Measurements from ENCODE around the gene DNASE1L1. TPM values are rescaled to one million over a fixed set of nuclear protein-coding genes. Genes with fewer than 3 reads are reported as not detected.

DNASE1L1 gene
- polyA plus RNA-seq, 5 donors, result 9.3 to 12.4 (median 10.5) TPM

DNA sequence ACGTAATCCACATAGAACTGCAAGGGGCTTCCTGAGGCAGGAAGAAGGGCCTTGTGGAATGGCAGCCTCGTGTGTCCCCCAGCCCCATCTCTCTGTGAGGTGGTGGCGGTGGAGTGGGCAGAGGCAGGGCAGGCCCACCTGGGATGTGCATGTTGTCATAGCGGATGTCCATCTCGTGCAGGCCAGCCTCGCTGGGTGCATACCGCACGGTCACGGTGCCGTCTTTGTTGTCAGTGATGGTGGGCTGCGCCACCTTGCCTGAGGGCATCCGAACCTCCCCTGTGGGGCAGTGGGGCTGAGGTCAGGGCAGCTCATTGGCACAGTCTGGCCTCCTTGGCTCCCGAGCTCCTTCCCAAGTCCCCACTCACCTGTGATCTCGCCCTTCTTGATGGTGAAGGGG, 55.0 kb downstream of the DNASE1L1 start:
- no peak for DNase-seq

DNA sequence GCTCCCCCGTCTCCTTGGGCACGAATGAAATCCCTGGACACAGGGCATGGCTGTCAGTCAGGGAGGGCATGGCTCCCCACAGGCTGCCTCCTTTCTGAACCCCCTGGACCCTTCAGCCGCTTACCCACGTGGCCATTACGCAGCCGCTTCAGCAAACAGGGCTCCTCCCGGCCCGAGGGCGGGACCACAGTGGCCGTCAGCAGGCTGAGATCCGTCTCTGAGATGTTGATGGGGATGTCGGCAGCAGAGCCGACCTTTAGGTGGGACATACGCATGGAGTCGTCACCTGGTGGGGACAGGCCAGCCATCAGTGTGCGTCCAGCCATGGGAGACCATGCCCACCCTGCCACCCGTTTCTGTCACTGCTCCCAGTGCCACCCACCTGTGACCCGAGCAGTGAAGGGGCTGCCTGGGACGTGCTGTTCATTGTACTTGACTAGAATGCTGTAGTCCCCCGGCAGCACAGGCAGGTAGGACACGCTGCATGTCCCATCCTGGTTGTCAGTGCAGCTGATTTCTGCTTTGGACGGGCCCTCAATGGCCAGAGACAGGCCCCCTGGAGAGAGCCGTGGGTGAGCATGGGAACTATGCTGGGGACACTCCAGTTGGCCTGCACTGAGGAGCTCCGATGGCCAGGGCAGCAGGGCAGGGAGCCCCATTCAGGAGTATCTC, 55.7 kb downstream of the DNASE1L1 start:
- DNase-seq, result no peak

DNA sequence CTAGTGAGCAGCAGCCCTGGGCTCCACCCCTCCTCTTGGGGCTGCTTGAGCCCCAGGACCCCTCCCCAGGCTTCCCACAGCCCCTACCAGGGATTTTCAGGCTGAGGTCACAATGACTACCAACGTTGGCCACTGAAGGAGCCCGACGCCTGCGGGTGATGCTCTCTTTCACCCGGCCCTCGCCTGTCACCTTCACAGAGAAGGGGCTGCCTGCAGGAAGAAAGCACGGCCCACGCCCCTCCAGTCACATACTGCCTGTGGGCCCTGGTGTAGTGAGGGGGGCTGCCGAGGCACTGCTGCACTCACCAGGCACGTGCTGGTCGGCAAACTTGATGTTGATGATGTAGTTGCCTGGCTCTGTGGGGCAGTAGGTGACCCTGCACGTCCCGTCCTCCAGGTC, 56.6 kb downstream of the DNASE1L1 start:
- no peak for DNase-seq

DNA sequence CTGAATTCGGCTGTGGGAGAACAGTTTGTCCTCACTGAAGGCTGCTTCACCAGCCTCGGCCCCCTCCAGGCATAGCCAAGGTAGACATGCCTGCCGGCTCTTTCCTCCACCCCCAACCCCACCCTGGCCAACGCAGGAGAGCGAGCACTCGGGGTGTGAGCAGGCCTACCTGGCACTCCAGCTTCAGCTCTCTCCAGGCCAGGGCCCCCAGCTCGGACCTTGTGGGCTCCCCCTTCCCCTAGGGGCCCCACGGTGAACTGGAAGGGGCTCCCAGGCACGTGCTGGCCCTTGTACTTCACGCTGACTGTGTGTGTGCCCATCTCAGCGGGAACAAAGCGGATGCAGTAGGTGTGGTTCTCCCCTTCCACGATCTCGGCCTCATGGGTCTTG, 57.0 kb downstream of the DNASE1L1 start:
- DNase-seq, result no peak

Other genes with a start within 250 kb of the DNASE1L1 start
- not detected for gene OPN1MW, start 226.7 kb downstream of the DNASE1L1 start, polyA plus RNA-seq (ENCODE audit: insufficient read depth in 1 of 5, insufficient read length in 5 of 5, low replicate concordance in 1 of 5)
- not detected for gene OPN1MW2, start 189.5 kb downstream of the DNASE1L1 start, polyA plus RNA-seq (ENCODE audit: insufficient read depth in 1 of 5, insufficient read length in 5 of 5, low replicate concordance in 1 of 5)
- not detected for gene OPN1MW3, start 151.7 kb downstream of the DNASE1L1 start, polyA plus RNA-seq (ENCODE audit: insufficient read depth in 1 of 5, insufficient read length in 5 of 5, low replicate concordance in 1 of 5)
- gene TEX28, start 114.1 kb downstream of the DNASE1L1 start, polyA plus RNA-seq (ENCODE audit: insufficient read depth in 1 of 5, insufficient read length in 5 of 5, low replicate concordance in 1 of 5), result not detected
- under 1 TPM; 0.28 to 0.37 (median 0.30) TPM for gene TKTL1, start 113.5 kb downstream of the DNASE1L1 start, polyA plus RNA-seq (ENCODE audit: insufficient read depth in 1 of 5, insufficient read length in 5 of 5, low replicate concordance in 1 of 5)
- gene FLNA, start 34.6 kb downstream of the DNASE1L1 start, polyA plus RNA-seq (ENCODE audit: insufficient read depth in 1 of 5, insufficient read length in 5 of 5, low replicate concordance in 1 of 5), result 100 to 1,000 TPM; 349 to 757 (median 422) TPM
- gene EMD, start 30.0 kb downstream of the DNASE1L1 start, polyA plus RNA-seq (ENCODE audit: insufficient read depth in 1 of 5, insufficient read length in 5 of 5, low replicate concordance in 1 of 5), result 10 to 100 TPM; 52.8 to 84.2 (median 63.9) TPM
- 1,000 to 10,000 TPM; 4,389 to 5,989 (median 4,777) TPM for gene RPL10, start 10.9 kb downstream of the DNASE1L1 start, polyA plus RNA-seq (ENCODE audit: insufficient read depth in 1 of 5, insufficient read length in 5 of 5, low replicate concordance in 1 of 5)
- gene TAFAZZIN, start 2.3 kb upstream of the DNASE1L1 start, polyA plus RNA-seq (ENCODE audit: insufficient read depth in 1 of 5, insufficient read length in 5 of 5, low replicate concordance in 1 of 5), result 10 to 100 TPM; 31.1 to 44.8 (median 37.6) TPM
- 100 to 1,000 TPM in 2 of 5 donors, 10 to 100 TPM in 3; 79.5 to 109 (median 96.3) TPM for gene ATP6AP1, start 19.4 kb upstream of the DNASE1L1 start, polyA plus RNA-seq (ENCODE audit: insufficient read depth in 1 of 5, insufficient read length in 5 of 5, low replicate concordance in 1 of 5)
- 100 to 1,000 TPM; 108 to 164 (median 142) TPM for gene GDI1, start 27.9 kb upstream of the DNASE1L1 start, polyA plus RNA-seq (ENCODE audit: insufficient read depth in 1 of 5, insufficient read length in 5 of 5, low replicate concordance in 1 of 5)
- 10 to 100 TPM; 37.0 to 58.6 (median 48.1) TPM for gene FAM50A, start 34.9 kb upstream of the DNASE1L1 start, polyA plus RNA-seq (ENCODE audit: insufficient read depth in 1 of 5, insufficient read length in 5 of 5, low replicate concordance in 1 of 5)
- 10 to 100 TPM; 54.4 to 79.2 (median 63.2) TPM for gene PLXNA3, start 49.0 kb upstream of the DNASE1L1 start, polyA plus RNA-seq (ENCODE audit: insufficient read depth in 1 of 5, insufficient read length in 5 of 5, low replicate concordance in 1 of 5)
- gene LAGE3, start 70.0 kb upstream of the DNASE1L1 start, polyA plus RNA-seq (ENCODE audit: insufficient read depth in 1 of 5, insufficient read length in 5 of 5, low replicate concordance in 1 of 5), result 10 to 100 TPM; 12.4 to 33.4 (median 17.1) TPM
- 10 to 100 TPM; 22.6 to 38.0 (median 28.8) TPM for gene UBL4A, start 77.4 kb upstream of the DNASE1L1 start, polyA plus RNA-seq (ENCODE audit: insufficient read depth in 1 of 5, insufficient read length in 5 of 5, low replicate concordance in 1 of 5)
- gene SLC10A3, start 81.4 kb upstream of the DNASE1L1 start, polyA plus RNA-seq (ENCODE audit: insufficient read depth in 1 of 5, insufficient read length in 5 of 5, low replicate concordance in 1 of 5), result 10 to 100 TPM; 13.6 to 24.7 (median 16.8) TPM
- gene FAM3A, start 107.0 kb upstream of the DNASE1L1 start, polyA plus RNA-seq (ENCODE audit: insufficient read depth in 1 of 5, insufficient read length in 5 of 5, low replicate concordance in 1 of 5), result 10 to 100 TPM; 24.9 to 49.3 (median 35.7) TPM
- gene G6PD, start 137.6 kb upstream of the DNASE1L1 start, polyA plus RNA-seq (ENCODE audit: insufficient read depth in 1 of 5, insufficient read length in 5 of 5, low replicate concordance in 1 of 5), result 10 to 100 TPM; 30.3 to 49.3 (median 39.8) TPM
- gene IKBKG, start 138.4 kb upstream of the DNASE1L1 start, polyA plus RNA-seq (ENCODE audit: insufficient read depth in 1 of 5, insufficient read length in 5 of 5, low replicate concordance in 1 of 5), result 10 to 100 TPM; 14.0 to 18.5 (median 16.7) TPM
- not detected for gene CTAG1A, start 175.9 kb upstream of the DNASE1L1 start, polyA plus RNA-seq (ENCODE audit: insufficient read depth in 1 of 5, insufficient read length in 5 of 5, low replicate concordance in 1 of 5)
- gene CTAG1B, start 210.0 kb upstream of the DNASE1L1 start, polyA plus RNA-seq (ENCODE audit: insufficient read depth in 1 of 5, insufficient read length in 5 of 5, low replicate concordance in 1 of 5), result not detected
- gene CTAG2, start 244.3 kb upstream of the DNASE1L1 start, polyA plus RNA-seq (ENCODE audit: insufficient read depth in 1 of 5, insufficient read length in 5 of 5, low replicate concordance in 1 of 5), result not detected